Stimulated activated CD4-positive, alpha-beta T cell treated with anti-CD3 and anti-CD28 coated beads, Interleukin-12 subunit alpha, Interleukin-12 subunit beta, amount 100 ng/mL, for 48 hours (primary cell): Measurements from ENCODE around the gene TAS2R1.

Source experiments
- DNase-seq, 3 donors: peaks; one replicate each; pipeline ENCODE4 v3.0.0-alpha.2; 2020; ENCODE audit warnings: low read depth in 2 of 3, low spot score in 1 of 3

TAS2R1 gene, protein sequence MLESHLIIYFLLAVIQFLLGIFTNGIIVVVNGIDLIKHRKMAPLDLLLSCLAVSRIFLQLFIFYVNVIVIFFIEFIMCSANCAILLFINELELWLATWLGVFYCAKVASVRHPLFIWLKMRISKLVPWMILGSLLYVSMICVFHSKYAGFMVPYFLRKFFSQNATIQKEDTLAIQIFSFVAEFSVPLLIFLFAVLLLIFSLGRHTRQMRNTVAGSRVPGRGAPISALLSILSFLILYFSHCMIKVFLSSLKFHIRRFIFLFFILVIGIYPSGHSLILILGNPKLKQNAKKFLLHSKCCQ

DNA sequence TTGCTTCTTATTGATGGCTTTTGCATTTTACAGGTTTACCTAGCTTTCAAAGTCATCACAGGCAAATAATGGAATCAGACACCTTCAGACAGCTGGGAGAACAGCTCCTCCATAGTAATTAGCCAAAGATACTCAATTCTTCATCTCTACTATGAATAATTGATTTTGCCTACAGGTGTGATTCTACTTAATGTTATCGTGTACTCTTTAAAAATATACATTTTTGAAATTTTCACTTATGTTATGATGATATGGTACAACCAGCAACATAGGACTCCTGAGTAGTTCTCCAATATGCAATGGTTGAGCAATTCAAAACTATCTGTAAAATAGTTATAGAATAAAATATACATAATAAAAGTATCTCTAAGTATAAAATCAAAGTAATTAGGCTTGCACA lies at the start of gene TAS2R1:
TAS2R1 (minus strand) TSS at position 101 of the 400 bp plus-strand sequence. CDS start 319 bp downstream, outside the sequence.
- no peak for DNase-seq

DNA sequence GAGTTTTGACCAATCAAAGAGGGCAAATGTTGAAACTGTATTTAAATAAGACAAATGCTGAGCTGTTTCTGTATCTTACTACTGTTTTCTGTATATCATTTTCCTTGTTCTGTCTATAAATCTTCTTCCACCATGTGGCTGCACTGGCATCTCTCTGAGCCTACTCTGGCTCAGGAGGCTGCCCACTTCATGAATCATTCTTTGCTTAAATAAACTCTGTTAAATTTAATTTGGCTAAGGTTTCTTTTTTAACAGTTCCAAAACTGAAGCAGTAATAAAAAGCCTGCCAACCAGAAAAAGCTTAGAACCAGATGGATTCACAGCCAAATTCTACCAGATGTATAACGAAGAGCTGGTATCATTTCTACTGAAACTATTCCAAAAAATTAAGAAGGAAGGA lies 40.2 kb upstream of the TAS2R1 start:
- no peak for DNase-seq

DNA sequence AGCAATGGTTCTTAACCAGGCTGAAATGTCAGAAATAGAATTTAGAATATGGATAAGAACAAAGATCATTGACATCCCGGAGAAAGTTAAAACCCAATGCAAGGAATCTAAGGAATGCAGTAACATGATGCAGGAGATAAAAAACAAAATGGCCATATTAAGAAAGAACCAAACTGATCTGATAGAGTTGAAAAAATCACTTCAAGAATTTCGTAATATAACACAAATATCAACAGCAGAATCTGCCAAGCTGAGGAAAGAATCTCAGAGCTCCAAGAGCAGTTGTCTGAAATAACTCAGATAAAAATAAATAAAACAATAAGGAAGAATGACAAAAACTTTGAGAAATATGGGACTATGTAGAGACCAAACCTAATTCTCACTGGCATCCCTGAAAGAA lies 37.8 kb upstream of the TAS2R1 start:
- DNase-seq, result no peak

DNA sequence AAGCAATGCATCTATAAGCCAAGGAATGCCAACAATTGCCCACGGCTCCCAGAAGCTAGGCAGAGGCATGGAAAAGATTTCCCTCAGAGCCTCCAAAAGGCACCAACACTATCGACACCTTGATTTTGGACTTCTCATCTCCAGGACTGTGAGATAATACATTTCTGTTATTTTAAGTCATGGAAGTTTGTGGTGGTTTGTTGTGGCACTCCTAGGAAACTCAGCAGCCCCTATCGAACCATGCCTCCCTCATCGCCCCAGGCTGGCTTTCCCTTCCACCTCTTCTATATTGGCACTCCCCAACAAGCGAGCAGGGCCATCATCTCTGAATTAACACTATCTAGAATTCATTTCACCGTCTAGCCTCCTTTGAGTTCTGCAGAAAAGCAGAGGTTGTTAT lies 33.7 kb upstream of the TAS2R1 start:
- DNase-seq, result no peak

DNA sequence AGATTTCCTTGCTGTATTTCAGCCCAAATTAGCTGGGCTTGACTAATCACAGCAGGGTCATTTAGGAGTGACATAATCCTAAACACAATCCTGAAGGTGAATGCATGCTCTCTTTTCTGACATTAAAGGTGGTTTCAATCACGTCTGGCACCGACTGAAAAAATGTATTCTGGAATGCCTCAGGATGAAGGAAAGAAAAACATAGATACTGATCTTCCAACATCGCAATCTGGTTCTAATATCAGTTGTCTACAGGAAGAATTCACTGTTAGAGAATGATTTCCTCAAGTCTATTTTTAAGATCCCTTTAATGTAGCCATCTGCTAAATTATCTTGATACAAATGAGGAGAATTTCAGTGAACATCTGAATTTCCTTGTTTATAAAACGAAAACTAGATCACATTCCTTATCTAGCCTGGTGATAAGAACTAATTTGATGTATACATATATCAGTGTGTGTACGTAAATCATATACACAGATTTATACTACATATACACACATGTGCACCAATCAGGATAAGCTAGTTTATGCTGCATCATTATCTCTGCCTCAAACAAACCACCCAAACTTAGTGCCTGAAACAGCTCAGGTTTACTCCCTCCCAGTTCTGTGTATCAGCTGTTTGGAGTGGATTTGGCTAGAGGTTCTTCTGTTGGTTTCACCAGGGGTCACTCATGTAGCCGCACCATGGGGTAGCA lies 31.3 kb upstream of the TAS2R1 start:
- DNase-seq, result no peak

DNA sequence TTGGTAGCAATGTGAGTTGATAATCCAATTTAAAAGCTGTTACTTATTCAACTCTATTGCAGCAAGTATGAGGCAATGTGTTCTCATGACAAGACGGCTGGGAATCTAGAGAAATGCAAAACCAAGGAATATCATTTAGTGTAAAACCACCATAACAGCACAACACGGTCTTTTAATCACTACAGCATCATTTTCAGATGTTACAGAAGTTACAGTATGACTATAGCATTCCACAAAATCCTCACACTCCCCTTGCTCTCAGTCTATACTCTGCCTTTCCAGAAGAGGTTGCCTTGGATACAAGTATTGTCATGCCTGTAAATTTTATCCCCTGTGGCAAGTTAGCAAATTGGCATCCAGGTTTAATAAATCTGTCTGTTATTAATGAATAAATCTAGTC lies 28.6 kb upstream of the TAS2R1 start:
- DNase-seq, result no peak

DNA sequence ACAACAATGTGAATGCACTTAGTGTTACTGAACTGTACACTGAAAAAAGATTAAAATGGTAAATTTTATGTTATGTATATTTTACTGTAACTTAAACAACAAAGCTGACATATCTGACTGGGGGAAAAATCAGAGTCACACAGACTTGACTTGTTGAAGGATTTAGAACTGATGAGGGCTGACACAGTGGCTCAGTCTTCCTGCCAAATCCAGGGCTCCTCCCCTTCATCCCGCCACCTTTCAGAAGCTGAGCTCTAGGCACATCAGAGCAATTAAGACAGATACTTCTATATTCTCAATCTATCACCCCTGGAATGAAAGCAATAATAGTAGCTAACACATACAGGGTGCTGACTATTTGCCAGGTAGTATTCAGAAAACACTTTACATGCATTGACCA lies 27.7 kb upstream of the TAS2R1 start:
- DNase-seq, result no peak

DNA sequence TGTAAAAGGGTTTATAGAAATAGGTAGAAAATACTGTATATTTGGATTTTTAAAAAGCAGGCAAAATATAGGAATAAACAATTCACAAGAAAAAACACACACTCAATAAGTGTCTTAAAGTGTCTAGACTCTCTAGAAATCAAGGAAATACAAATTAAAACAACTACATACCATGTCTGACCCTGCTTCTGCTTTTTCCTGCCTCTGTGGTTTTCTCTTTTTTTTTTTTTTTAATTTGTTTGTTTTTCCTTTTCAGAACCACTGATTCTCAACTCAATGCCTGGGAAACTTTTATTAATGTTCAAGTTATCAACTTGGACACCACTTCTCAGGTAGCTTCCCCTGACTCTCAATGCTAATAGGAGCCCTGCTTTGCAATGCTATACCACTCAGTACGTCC lies 25.5 kb upstream of the TAS2R1 start:
- DNase-seq, result no peak

DNA sequence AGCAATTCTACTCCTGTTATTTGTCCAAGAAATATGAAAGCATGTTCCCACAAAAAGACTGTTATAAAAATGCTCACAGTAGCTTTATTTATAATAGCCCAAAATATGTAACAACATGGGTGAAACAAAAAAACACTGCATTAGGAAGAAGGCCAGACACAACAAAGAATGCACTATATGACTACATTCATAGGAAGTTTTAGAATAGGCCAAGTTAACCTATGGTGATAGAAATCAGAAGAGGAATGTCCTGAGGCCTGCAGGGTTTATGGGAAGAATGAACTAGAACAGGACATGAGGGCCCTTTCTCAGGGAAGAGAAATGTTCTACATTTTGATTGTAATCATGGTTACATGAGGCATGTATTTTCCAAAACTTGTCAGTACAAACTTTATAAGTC lies 24.7 kb upstream of the TAS2R1 start:
- DNase-seq, result no peak

DNA sequence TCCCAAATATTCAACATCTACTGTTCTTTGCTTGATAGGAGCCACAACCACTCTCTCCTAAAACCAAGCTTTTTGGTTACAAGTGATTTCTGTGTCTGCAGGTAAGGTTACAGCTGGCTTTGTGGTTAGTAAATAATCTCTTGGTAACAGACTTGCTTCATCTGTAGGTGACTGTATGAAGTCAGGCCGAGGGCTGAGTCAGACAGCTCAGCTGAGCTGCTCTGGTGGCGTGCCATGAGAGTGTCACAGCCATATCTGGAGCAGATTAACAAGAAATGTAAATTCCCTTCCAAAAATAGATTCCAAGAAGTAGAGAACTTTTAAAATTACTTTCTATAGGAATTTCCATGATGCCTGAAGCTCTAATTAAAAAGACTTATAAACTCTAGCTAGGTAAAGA lies 23.7 kb upstream of the TAS2R1 start:
- no peak for DNase-seq

DNA sequence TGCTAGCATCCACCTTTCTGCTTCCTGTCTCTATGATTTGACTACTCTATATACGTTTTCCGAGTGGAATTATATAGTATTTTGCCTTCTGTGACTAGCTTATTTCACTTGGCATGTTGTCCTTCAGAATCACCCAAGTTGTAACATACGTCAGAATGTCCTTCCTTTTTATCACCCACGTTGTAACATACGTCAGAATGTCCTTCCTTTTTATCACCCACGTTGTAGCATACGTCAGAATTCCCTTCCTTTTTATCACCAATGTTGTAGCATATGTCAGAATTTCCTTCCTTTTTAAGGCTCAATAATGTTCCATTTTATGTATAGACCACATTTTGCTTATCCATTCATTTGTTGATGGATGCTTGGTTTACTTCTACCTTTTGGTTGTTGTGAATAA lies 22.9 kb upstream of the TAS2R1 start:
- no peak for DNase-seq

DNA sequence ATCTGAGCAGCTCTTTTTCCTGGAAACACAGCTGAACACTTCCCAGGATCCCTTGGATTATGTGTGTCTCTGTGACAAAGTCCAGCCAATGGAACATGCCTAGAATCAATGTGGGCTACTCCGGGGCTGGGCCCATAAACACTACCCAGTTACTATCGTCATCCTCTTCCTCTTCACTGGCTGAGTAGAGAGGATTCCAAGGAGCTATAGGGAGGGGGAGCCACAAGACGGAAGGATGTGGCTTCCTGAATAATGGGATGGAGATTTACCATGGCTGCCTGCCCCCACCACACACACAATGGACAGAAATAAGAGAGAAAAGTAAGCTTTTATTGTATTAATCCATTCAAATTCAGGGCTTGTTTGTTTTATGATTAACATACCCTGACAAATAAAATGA lies 22.1 kb upstream of the TAS2R1 start:
- DNase-seq, result no peak

DNA sequence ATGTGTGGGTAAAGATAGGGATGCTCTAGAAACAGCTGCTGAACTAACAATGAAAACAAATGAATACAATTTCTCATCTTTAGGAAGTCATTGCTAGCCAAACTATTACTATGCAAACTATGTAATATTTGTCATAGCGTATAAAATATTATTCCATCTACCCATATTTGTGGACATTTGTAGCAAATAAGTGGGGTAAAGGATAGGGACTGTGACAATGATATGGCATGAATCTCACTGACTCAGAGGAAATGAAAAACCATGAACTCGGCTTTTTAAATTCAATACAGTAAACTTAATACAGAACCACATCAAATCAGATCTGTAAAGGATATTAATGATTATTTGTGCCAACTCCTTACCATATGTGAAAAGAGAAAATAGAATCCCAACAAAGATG lies 16.7 kb upstream of the TAS2R1 start:
- DNase-seq, result no peak

DNA sequence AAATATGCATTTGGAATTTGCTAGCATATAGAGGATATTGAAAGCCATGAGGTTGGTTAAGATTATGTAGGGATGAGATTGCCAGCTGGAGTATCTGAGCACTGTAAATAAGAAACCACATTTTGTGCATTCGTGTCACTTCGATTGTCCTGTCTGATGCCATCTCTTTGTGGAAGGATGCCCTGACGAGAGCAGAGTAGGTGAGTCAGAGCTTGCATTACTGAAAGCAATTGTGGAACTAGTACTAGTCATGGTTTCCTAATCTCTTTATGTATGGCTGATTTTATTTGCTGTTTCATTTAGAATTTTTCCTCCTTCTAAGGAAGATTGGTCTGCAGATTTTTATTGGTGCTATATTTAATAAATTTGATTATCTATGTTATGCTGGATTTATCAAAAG lies 14.5 kb upstream of the TAS2R1 start:
- no peak for DNase-seq

DNA sequence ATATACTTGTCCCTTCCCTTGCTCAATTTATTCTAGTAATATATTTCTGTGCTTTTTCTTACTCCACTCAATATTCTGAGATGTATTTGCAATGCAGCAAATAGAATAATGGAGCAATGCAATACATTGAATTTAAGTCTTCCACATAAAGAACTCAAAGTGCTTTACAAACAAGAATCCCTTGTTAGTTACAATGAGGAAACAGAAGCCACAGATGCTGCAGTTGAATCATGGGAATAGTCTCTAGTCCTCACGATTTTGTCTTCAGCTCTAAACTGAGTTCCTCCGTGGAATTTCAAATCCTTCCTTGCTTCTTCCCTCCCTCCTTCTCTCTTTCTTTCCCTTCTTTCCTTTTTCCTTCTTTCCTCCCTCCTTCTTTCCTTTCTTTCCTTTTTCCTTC lies 12.5 kb upstream of the TAS2R1 start:
- DNase-seq, result no peak

DNA sequence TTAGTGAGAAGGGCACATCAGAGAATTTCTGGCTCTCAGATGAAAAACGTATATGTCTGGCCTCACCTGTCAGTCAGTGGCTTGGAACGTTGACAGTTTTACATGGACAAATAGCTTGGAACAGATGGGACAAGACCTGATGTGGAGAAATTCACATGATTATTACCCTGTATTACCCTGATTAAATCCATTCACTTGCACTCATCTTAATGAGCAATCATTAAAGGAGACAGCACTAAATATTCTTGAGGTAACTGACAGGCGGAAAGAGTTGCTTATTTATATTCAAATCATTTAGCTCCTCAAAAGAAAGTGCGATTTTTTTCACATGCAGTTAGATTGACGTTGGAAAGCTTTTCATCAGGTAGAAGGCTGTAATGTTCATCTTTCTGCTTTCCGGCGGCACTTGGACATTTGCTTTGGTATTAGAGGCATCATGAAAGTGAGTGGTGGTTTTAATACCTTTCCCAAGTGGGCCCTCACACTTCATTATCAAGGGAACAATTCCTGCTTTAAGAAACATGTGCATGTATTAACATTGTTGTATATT lies 11.7 kb upstream of the TAS2R1 start:
- no peak for DNase-seq

DNA sequence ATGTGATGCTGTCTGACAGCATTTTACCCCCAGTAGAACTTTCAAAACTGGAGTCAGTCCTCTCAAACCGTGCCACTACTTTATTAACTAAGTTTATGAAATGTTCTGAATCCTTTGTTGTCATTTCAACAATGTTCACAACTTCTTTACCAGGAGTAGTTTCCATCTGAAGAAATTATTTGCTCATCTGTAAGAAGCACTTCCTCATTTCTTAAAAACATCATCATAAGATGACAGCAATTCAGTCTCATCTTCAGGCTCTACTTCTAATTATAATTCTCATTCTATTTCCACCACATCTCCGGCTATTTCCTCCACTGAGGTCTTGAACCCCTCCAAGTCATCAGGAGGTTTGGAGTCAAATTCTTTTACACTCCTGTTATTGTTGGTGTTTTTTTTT lies 2.3 kb upstream of the TAS2R1 start:
- DNase-seq, result no peak

DNA sequence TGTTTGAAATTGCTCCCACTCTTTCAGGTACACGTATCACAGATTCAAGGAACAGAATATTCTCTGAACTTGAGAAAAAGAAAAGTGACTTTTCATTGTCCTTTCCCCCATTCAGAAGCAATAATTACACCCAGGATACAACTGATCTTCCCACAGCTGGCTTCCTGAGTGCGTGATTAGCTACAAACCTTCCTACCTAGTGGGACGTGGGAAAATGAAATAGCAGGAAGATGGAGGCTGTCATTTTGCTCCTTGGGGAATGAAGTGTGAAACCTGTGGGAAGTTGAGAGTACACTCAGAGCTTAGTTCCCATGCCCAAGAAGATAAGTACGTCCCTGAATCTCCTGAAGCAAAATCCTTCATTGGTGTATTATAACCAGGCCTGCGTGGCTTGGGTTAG lies 2.6 kb downstream of the TAS2R1 start:
- DNase-seq, result no peak

DNA sequence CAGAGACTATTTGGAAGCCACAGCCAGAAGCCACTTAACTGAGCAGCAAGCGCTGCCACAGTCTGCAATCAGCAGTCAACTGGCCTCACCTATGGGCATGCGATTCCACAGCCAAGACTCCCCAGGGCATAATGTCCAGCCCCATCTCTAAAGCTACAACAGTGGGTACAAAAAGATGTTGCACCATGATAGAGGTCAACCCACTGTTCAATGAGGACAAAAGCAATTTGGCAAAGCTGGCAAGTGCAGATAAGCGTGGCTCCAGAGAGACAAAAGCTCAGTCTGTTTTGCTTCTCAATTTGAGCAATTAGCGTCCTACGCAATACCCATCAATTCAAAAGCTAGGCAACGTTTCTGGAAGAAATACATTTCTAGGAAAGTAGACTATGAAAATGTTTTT lies 3.2 kb downstream of the TAS2R1 start:
- DNase-seq, result no peak

DNA sequence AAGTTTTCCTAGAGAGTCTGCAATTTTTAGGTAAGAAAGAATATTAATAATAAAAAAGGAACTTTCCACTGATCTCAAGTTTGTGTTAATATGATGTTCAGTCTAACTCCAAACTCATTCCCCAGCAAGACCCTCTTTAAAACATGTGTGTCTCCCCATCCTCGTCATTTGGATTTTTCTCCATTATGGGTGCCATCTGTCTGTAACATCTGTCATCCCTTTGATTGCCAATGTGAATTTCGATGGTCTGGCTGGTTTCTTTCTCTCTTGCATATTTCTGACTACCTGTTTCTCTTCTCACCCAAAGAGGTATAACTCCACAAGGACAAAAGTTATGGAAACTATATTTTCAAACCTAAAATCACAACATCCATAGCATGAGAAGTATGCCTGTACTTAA lies 4.4 kb downstream of the TAS2R1 start:
- no peak for DNase-seq

DNA sequence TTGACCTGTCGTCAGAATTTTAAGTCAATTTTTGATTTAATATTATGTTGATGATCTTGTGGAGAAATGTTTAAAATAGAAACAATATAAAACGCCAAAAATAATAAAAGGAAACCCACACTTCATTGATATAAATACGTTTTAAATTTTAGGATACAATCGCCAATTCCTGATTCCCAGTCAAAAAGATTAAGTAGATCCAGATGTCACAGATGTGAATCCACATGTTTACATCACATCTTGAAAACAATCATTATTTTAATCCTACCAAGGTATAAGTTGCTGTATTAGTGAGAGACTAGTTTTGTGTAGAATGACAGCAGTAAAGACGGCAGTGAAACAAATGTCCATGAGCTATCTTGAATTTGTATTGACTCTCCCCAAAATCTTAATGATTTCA lies 4.9 kb downstream of the TAS2R1 start:
- DNase-seq, result no peak

DNA sequence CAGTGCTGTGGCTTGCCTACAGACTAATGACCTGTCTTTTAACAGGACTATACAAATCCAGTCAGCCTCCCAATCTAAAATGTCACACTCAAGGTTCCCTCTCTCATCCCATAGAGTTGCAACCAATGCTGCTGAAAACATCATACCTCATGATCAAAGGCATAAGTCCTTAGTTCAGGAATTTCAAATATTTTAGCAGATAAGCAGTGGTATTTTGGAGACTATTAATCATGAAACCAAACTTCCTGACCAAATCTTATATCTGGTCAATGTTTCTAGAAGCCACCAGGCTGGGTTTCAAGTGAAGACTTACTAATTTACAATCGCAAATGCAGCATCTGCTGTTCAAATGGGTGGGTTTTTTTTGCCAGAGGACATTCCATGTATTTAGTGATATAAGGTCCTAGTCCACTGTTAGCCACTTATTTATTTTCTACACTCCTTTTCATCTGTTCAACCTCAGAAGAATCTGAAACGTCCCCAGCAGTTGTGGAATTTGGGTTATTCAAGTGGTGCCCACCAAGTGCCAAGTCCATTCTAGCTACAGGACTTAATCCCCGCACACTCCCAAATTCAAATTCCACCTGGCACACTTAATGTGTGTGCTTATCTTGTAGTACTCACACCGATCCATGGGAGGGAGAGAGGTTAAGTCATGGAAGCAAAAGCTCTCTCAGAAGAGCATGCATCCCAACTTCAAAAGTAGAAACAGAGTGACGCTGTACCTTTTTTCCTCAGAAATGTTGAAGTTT lies 5.8 kb downstream of the TAS2R1 start:
- DNase-seq, result no peak
